HG03064 (cell line): Measurements from ENCODE around the gene B9D1.
A peak's percentile ranks its signal among the peaks of the same experiment; 100 is the strongest.

ENCODE experiments used
- ATAC-seq: cut with Tn5 transposase; IDR thresholded peaks from one replicate; pipeline ENCODE4 v1.9.1; 2021; ENCODE audit warnings: low read depth; ENCODE audit not compliant: unreplicated experiment

Gene B9D1

DNA sequence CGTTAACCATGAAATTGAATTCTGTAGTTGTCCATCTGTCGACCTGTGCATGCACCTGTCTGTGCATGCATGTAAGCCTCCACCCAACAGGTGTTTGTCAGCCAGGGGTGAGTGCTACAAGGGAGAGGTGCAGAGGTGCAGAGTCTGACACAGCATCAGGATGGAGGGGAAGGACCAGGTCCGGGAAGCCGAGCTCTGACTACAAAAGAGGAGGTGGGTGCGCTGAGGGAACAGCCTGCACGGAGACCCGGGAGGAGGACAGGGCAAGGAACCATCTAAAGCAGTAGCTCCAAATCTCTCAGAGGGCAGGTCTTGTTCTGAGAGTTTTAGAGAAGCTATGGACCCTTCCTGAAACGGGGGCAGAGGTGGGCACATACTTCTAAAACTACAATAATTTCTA, 54.1 kb downstream of the B9D1 start:
- no peak for ATAC-seq

DNA sequence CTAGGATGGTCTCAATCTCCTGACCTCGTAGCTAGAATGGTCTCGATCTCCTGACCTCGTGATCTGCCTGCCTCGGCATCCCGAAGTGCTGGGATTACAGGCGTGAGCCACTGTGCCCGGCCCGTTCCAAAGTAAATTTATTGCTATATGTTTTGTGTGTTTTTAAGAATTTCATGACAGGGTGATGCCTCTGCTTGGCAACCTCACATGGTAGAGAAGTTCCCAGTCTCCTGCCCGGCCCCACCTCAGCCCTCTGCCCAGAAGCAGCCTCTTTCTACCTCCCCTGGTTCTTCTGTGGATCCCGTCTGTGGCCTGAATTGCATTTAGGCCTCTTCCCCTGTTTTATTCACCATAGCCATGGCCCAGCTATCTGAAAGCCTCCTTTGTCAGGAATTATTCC, 55.0 kb downstream of the B9D1 start:
- ATAC-seq: no peak

DNA sequence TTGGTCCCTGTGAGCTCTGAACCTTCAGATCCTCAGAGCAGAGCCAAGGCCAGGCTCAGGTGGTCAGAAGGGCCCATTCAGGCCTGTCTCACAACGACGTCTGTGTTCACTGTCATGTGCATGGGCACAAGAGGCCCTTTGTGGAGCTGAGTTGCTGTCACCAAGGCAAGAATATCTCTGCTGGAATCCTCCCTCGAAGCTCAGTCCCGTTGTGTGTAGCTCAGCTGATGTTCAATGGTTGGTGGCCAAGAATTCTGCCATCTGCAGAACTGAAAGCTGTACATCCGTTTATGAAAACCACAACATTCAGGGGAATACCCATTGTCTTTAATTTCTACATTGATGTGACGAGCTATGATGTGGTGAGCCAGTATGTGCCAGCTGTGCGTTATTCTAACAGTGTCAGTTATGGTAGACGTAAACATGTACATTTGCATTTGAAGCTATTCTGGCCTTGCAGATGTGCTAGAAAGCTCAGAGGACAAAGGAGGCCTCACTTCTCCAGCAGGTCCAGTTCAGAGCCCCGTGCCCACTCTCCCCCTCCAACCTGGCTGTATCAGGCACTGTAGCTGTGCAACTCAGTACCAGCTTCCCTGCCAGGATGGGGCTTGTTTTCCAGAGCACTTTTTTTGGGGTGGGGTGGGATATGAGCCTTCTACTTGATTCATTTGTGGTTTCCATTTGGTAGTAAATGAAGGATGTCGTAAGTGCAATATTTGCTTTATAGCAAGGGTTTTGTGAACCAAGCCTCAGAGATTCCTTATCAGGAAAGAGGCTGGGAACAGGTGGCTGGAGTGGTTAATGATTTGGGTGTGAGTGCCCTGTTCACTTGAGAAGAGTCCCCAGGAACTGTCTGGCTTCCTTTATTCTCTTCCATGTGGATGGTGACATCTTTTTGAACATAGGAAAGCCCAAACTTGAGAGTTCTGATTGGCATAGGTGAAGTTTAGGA, 56.1 kb downstream of the B9D1 start:
- ATAC-seq: peak; percentile 81

DNA sequence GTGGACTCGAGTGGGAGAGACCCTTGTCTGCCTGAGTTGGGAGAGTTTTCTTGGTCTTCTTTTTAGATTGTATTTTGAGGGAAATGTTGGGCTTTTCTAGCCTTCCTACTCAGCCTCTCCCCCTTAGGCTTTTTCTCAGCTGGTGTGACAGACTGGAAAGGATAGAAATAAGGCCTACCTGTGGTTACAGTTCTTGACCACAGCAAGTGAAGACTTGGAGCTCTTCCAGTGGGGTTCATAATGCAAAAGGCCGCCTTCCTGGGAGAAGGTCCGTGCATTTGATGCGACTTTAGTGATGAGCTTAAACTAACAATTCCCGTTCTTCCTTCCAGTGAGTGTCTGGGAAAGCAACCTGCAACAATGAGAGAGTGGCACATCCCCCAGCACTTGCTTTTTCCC, 56.8 kb downstream of the B9D1 start:
- no peak for ATAC-seq

DNA sequence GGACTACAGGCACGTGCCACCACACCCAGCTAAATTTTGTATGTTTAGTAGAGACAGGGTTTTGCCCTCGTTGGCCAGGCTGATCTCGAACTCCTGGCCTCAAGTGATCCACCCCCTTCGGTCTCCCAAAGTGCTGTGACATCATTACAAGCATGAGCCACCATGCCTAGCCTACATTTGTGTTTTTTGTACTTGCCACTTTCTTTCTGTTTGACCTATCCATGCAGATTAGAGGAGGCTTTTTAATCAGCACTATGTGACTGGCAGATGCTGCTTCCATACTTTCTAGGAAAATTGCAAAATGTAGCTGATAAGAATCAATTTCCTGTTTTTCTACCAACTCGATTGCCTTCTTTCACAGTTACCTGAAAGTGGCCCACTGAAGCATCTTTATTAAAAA, 57.3 kb downstream of the B9D1 start:
- no peak for ATAC-seq

DNA sequence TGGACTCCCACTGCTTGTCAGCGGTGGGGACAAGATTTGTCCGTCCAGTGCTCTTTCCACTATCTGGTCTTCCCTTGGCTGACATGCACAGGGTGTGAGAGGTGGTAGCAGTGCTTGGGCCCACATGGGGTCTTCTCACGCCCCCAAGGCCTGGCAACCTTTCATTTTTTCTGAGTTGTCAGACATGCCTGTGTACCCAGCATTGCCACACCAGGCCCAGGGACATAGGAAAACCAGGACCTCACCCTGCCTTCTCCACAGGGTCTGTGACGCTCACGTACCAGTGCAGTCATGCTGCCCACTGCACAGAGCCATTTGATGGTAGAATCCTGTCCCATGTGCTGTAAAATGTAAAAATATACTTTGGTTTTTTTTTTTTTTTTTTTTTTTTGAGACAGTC, 57.8 kb downstream of the B9D1 start:
- ATAC-seq: no peak

DNA sequence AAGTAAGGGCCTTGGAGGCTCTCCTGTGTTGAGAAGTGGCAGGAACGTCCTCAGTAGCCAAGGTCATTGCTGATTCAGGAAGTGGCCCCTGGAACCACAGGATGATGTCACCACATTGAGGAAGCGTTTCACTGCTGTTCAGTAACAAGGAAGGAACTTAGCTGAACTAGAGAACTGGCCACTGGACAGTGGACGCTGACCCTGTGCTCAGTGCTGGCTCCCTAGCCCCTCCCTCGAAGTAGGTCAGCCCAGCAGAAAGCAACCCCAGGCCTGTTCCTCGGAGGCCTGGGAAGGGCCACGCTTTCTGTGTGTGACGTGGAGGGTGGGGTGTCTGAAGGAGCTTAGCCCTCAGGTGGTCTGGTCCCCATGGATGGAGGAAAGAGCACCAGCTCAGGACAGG, 58.3 kb downstream of the B9D1 start:
- no peak for ATAC-seq

DNA sequence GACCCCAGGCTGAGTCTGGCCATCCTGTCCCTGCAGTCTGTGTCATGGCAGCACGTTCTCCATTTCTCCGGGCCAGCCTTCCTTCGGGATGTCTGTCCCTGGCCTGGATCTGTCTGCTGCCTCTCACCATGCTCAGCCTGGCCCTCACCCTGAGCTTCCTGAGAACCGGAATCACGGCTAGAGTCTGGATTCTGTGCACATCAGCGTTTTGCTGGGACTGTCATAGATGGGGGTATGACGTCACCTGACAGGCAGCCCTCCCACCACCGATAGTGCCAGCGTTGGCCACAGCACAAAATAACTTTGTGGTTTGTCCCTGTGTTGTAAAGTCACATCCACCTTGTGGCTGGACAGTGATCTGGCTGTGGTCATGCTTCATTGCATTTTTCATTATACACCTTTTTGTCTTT, 59.2 kb downstream of the B9D1 start:
- ATAC-seq: no peak

DNA sequence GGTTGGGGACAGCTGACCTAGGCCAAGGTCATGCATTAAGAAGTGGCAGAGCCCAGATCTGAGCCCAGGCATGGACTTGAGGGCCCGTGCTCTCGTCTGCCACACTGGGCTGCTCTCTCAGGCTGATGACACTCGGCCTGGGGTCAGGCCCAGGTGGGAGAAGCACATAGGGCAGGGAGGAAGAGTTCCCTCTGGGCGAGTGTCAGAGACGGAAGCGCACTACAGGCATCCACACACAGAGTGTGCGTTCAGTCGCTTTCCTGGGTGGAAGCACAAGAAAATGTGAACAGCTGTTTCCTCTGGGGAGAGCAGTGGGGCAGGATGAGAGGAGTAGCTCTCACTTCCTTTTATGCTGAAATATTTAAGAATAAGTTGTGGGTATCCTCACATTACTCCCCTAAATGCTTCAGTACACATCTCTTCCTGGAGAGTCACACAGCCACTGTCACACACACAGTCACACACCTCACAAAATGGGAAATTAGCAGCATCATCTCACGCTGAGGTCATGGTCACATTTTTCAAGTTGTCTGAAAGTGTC, 59.7 kb downstream of the B9D1 start:
- ATAC-seq: no peak

DNA sequence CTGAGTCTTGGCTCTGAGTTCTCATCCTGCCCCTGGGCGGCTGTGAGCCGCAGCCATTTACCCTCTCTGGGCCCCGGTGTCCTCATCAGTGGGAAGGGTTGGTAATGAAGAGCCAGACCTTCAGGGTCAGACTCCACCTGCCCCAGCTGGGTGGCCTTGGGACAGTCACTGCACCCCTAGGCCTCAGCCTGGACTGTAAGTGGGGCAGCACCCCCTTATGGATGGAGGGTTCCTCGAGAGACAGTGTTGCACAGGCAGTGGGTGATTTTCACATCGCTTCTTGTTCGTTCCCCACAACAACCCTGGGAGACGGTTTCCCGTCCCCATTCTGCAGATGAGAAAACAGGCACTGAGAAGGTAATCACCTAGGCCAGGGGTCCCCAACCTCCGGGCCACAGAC, 60.5 kb downstream of the B9D1 start:
- ATAC-seq: no peak

DNA sequence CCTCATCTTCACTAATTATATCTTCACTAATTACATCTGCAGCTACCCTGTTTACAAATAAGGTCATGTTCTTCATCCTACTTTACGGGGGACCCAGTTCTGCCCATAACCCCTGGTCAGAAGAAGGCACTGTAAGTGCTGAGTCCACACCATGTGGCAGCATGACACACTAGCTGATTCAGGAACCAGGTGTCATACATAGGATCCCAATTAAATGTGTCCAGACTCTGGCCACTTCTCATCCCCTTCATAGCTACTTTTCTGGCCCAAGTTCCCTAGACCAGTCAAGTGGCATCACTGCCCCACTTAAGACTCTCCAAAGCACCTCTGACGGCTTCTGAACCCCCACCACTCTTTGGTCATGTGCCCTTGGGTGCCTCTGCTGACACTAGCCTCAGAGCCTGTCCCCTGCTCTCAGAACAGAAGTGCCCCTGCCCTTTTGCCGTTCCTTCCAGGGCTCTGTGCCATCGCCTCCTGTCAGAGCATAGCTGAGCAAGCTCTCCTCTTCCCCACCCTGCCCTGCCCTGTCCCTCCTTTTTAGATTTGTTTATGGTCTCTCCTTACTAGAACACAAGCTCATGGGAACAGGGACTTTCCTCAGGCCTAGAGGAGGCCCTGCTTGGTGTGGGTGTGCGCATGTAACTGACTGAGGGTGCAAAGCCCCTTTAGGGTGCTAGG, 61.1 kb downstream of the B9D1 start:
- ATAC-seq: no peak

DNA sequence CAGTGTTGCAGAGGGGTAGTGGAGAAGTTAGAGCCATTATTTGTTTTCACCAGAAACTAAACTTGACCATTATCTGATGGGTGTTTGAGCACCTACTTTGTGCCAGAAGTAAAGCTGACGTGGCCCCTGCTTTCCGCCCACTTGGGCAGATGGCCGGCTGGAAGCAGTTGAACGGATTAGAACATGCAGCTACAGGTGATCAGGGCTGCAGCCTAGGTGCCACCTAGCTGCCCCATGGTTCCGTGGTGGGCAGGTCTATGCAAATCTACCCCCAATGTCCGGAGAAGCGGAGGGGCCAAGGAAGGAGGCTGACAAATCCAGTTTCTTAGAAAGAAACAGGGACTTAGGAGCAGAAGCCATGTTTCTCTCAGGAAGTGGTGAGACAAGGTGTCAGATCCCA, 62.7 kb downstream of the B9D1 start:
- no peak for ATAC-seq

DNA sequence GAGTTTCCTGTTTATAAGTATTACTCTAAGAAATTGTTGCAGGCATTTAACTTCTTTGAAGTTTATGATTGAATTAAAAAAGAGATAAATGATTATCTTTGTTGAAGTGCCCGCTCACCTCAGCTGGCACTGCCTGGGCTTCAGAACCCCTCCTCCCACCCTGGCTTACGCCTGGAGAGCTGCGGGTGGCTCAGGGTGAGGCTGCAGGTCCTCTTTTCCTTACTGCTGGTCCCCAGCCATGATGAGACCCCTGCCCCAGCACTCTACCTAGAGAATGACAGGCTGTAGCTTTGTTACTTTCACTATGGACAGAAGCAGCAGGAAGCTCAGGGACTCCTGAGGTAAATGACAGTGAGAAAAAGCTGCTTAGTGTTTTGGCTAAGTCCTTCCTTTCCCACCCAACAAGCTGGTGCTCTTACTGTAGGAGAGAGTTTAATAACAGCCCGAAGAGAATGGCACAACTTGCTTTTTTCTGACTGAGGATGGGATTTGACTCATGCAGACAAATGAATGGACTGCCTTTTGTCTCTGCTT, 63.2 kb downstream of the B9D1 start:
- ATAC-seq: no peak

DNA sequence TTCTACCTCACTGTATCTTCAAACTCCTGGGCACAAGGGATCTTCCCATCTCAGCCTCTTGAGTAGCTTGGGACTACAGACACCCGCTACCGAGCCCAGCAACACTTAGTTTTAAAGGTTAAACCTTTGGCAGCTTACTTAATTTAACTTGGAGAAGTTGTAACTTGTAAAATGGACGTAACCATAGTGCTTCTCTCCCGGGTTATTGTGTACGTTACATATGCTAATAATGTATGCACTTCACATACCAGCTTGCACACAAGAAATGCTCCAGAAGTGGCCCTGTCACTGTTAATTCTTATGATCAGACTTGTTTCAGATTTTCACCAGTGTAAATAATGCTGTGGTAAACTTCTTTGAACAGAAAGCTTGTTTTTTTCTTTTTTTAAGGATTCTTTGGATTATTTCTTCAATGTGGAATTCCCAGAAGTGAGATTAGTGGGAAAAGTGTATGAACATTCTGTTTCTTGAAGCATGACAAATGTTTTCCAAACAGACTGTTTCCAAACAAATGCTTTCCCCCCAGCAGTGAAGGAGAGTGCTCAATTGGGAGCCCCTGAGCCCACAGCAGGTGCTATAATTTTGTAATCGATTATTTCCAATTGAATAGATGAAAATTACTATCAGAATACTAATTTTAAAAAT, 63.8 kb downstream of the B9D1 start:
- no peak for ATAC-seq

DNA sequence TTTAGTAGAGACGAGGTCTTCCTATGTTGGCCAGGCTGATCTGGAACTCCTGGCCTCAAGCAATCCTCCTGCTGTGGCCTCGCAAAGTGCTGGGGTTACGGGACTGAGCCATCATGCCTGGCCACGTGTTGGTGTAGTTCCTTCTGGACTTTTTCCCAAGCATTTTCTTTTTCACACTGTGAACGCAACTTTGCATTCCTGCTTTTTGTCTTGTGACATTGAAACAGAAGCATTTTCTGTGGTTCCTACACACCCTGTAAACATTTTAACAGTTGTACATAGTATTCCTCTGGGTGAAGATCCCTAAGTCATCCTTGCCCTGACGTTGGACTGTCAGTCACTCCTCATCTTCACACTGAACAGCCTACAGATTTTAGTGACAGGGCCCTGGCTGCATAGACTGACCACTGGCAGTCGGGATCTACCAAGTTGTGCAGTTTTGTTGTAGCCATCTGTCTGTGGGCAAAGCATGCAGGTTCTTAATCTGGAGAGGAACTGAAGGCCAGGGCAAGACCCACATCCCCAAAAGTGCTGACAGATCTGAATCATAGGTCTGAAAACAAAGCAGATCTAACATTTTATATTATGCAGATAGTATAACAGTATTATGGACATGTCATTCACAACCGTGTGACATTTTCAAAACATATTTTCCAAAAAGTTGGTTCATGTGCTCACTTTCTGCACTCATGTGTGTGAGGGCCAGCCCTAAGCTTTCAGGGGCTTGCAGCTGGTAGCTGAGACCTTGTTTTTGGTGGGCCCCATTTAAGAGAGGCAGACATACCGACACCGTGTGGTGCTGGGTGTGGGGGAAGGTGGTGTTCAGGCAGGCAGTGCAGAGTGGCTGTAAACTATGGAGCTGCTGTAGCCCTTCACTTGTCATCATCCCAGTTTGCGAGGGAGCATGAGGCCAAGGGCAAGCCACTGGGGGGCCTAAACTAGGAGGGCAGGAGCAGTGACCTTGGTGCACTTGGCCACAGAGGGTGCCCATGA, 65.4 kb downstream of the B9D1 start:
- no peak for ATAC-seq

DNA sequence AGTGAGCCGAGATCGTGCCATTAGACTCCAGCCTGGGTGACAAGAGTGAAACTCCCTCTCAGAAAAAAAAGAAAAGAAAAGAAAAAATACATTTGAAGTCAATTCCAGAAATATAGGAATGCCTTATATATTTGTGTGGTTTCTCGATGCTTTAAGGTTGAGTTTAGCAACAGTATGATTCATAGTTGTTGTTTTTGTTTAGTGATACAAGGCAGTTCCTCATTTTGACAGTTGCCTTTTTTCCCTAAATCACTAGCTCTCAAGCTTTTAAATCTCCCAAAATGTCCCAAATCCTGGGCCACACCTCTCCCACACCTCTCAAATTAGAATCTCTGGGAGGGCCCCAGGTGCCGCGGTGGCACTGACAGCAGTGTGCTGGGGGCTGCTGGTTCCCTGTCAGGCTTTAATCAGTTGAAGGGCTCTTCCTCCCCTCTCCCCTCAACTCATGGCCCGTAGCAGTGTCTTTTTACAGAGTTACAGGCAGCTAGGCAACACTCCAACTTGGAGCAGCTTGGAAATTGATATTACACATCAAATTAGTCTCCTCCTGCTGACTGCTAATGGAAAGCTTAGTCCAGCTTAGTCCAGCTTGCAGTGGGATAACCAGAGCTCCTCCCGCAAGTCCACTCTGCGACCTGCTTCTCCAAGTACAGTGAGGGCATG, 66.9 kb downstream of the B9D1 start:
- ATAC-seq: no peak

DNA sequence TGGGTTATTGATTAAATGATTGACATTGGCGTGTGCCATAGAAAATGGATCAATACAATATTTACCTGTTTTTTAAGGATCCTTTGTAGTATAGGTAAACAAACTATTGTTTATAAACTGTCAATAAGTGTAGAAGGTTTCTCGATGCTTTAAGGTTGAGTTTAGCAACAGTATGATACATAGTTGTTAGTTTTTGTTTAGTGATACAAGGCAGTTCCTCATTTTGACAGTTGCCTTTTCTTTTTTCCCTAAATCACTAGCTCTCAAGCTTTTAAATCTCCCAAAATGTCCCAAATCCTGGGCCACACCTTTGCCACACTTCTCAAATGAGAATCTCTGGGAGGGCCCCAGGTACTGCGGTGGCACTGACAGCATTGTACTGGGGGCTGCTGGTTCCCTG, 68.1 kb downstream of the B9D1 start:
- ATAC-seq: no peak
